ENCODE data around the gene SSR1. TPM values are rescaled to one million over a fixed set of nuclear protein-coding genes. Genes with fewer than 3 reads are reported as not detected.

Gene SSR1
- total and polyA plus RNA-seq, 2 of the 13 experiments (the other 11 are each of a cell fraction or from before 2014, with no cell fraction given), result 203 to 243 TPM

DNA sequence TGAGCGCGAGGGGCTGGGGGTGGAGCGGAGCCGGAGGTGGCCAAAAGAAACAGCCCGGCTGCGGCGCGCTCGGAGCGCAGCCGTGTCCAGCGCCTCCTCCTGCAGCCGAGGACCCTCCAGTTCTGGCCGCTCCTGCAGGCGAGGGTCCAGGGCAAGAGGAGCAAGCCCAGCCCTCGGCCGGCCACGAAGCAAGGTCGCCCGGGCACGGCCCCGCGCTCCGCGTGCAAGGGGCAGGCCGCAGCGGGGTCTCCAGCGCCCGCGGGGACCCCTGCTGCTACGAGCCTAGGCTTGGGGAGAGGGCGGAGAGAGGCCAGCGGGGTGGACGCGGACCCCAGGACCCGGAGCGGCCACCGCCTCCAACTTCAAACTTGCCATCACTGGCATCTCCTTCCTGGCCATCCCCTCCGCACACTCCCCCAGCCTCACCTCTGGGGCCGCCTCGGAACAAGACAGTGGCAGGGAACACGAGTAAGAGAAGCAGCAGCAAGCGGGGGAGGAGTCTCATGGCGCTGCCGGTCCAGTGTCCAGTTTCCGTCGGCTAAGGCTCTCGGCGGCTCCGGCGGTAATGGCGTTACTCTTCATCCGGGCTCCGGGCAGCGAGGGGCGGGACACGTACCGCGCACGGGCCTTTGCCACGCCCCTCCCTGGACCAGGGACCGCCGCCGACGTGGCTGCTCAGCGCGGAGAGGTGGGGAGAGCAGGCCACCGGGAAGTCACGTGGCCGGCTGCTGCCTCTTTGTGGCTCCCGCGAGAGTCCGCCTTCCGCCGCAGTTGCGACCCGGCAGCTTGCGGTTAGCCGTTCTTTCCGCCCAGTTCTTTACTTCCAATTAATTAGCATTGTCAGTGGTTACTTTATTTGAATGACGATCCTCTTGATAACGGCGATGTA is at the start of gene SSR1 (continued):
- TF ChIP-seq RFX3 (CRISPR knock-in tag; IDR thresholded peaks at IDR 0.05) (no peak), ZNF274 (CRISPR knock-in tag; IDR thresholded peaks at IDR 0.05) (peak; percentile 85), ZNF569 (CRISPR knock-in tag; IDR thresholded peaks at IDR 0.05; ENCODE audit: borderline replicate concordance) (no peak), ZNF18 (CRISPR knock-in tag; IDR thresholded peaks at IDR 0.05; ENCODE audit: insufficient replicate concordance) (peak; percentile 87), ZFP36L1 (CRISPR knock-in tag; IDR thresholded peaks at IDR 0.05) (peak; percentile 92), ZSCAN9 (CRISPR knock-in tag; IDR thresholded peaks at IDR 0.05; ENCODE audit: borderline replicate concordance) (peak; percentile 97), ATF3 (CRISPR knock-in tag; IDR thresholded peaks at IDR 0.05) (peak; percentile 41), NFKBIZ (CRISPR knock-in tag; IDR thresholded peaks at IDR 0.05) (peak; percentile 93), IRF9 (CRISPR knock-in tag; IDR thresholded peaks at IDR 0.05; ENCODE audit: borderline replicate concordance) (peak; percentile 86), TEF (CRISPR knock-in tag; IDR thresholded peaks at IDR 0.05) (no peak; the same call in 1 of the 2 replicates), MAFK (conservative IDR thresholded peaks at IDR 0.05 in 1 of 2, IDR thresholded peaks at IDR 0.05 in 1 of 2; ENCODE audit: low read length in 2 of 2) (no peak), ZFP82 (CRISPR knock-in tag; IDR thresholded peaks at IDR 0.05; ENCODE audit: borderline replicate concordance) (0 out of 2 replicates have a peak, but pooled peaks have one; percentile 53)
- TF ChIP-seq, protein P1, sequence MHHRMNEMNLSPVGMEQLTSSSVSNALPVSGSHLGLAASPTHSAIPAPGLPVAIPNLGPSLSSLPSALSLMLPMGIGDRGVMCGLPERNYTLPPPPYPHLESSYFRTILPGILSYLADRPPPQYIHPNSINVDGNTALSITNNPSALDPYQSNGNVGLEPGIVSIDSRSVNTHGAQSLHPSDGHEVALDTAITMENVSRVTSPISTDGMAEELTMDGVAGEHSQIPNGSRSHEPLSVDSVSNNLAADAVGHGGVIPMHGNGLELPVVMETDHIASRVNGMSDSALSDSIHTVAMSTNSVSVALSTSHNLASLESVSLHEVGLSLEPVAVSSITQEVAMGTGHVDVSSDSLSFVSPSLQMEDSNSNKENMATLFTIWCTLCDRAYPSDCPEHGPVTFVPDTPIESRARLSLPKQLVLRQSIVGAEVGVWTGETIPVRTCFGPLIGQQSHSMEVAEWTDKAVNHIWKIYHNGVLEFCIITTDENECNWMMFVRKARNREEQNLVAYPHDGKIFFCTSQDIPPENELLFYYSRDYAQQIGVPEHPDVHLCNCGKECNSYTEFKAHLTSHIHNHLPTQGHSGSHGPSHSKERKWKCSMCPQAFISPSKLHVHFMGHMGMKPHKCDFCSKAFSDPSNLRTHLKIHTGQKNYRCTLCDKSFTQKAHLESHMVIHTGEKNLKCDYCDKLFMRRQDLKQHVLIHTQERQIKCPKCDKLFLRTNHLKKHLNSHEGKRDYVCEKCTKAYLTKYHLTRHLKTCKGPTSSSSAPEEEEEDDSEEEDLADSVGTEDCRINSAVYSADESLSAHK (CRISPR knock-in tag; IDR thresholded peaks at IDR 0.05; ENCODE audit: borderline replicate concordance), result no peak
- TF ChIP-seq, protein P2, sequence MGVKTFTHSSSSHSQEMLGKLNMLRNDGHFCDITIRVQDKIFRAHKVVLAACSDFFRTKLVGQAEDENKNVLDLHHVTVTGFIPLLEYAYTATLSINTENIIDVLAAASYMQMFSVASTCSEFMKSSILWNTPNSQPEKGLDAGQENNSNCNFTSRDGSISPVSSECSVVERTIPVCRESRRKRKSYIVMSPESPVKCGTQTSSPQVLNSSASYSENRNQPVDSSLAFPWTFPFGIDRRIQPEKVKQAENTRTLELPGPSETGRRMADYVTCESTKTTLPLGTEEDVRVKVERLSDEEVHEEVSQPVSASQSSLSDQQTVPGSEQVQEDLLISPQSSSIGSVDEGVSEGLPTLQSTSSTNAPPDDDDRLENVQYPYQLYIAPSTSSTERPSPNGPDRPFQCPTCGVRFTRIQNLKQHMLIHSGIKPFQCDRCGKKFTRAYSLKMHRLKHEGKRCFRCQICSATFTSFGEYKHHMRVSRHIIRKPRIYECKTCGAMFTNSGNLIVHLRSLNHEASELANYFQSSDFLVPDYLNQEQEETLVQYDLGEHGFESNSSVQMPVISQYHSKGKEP (CRISPR knock-in tag; IDR thresholded peaks at IDR 0.05), result no peak
- TF ChIP-seq, protein P3, sequence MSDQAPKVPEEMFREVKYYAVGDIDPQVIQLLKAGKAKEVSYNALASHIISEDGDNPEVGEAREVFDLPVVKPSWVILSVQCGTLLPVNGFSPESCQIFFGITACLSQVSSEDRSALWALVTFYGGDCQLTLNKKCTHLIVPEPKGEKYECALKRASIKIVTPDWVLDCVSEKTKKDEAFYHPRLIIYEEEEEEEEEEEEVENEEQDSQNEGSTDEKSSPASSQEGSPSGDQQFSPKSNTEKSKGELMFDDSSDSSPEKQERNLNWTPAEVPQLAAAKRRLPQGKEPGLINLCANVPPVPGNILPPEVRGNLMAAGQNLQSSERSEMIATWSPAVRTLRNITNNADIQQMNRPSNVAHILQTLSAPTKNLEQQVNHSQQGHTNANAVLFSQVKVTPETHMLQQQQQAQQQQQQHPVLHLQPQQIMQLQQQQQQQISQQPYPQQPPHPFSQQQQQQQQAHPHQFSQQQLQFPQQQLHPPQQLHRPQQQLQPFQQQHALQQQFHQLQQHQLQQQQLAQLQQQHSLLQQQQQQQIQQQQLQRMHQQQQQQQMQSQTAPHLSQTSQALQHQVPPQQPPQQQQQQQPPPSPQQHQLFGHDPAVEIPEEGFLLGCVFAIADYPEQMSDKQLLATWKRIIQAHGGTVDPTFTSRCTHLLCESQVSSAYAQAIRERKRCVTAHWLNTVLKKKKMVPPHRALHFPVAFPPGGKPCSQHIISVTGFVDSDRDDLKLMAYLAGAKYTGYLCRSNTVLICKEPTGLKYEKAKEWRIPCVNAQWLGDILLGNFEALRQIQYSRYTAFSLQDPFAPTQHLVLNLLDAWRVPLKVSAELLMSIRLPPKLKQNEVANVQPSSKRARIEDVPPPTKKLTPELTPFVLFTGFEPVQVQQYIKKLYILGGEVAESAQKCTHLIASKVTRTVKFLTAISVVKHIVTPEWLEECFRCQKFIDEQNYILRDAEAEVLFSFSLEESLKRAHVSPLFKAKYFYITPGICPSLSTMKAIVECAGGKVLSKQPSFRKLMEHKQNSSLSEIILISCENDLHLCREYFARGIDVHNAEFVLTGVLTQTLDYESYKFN (CRISPR knock-in tag; conservative IDR thresholded peaks at IDR 0.05), result peak; percentile 57
